GM12875 (cell line): Measurements from ENCODE around the gene EPB41L5.
A peak's percentile ranks its signal among the peaks of the same experiment; 100 is the strongest.
"Not testable (repeated sequence)": the region's sequence is repeated elsewhere in the genome, so short reads cannot be mapped to it uniquely, and the experiment has no call there.

ENCODE experiments used
- H3K4me3 ChIP-seq: one replicate; pipeline ENCODE4 v1.5.1; 2011; ENCODE audit warnings: low read depth, low read length, control low read depth
- CTCF ChIP-seq: IDR thresholded peaks from 2 replicates; pipeline ENCODE4 v1.5.1; 2011; ENCODE audit warnings: low read depth, mild to moderate bottlenecking, control low read depth, inconsistent platforms, low read length, moderate library complexity, borderline replicate concordance; ENCODE audit not compliant: insufficient read depth

The EPB41L5 gene

GRCh38 chr2:120012771-120013596 is at the start of gene EPB41L5:
Gene EPB41L5 (plus strand): TSS chr2:120013077. CDS start chr2:120019085, 6,008 bp downstream.
- peak within 1 kb of the TSS; percentile 67 for H3K4me3 ChIP-seq
- TF ChIP-seq CTCF: 0 out of 2 replicates have a peak, but pooled peaks have one; percentile 5

- no peak for TF ChIP-seq CTCF
- no peak overlapping the region for H3K4me3 ChIP-seq
These were observed 31.0 kb upstream of the EPB41L5 start for GRCh38 chr2:119981896-119982295.

GRCh38 chr2:119982506-119982905 is 30.4 kb upstream of the EPB41L5 start:
- TF ChIP-seq CTCF: no peak
- no peak overlapping the region for H3K4me3 ChIP-seq

GRCh38 chr2:119983108-119983507 is 29.8 kb upstream of the EPB41L5 start:
- TF ChIP-seq CTCF: no peak
- no peak overlapping the region for H3K4me3 ChIP-seq

GRCh38 chr2:119996148-119996547 is 16.7 kb upstream of the EPB41L5 start:
- H3K4me3 ChIP-seq: no peak overlapping the region
- TF ChIP-seq CTCF: no peak

- H3K4me3 ChIP-seq: not testable (repeated sequence)
These were observed 15.7 kb upstream of the EPB41L5 start for GRCh38 chr2:119996896-119997891.

GRCh38 chr2:120001471-120001870 is 11.4 kb upstream of the EPB41L5 start:
- no peak overlapping the region for H3K4me3 ChIP-seq
- no peak for TF ChIP-seq CTCF
